H1 (cell line): ENCODE results near the gene PTK6. TPM values are rescaled to one million over a fixed set of nuclear protein-coding genes. Genes with fewer than 3 reads are reported as not detected.

Experiments
- ASH2L ChIP-seq: fragments of 200-600, 300-600 bp; sonication (generic); IDR thresholded peaks from one replicate; pipeline ENCODE4 v1.7.1; 2017; ENCODE audit warnings: low read length
- CEBPB ChIP-seq: IDR thresholded peaks from 2 replicates; pipeline ENCODE4 v1.6.1; 2012; ENCODE audit warnings: low read depth, low read length
- HDAC6 ChIP-seq: IDR thresholded peaks from one replicate; pipeline ENCODE4 v1.7.1; 2012; ENCODE audit warnings: low read depth, mild to moderate bottlenecking, inconsistent platforms, low read length, moderate library complexity
- JUND ChIP-seq: IDR thresholded peaks from 2 replicates; pipeline ENCODE4 v1.6.1; 2011; ENCODE audit warnings: mild to moderate bottlenecking, improper control_type of control experiment, low read length
- MAFK ChIP-seq: IDR thresholded peaks from 2 replicates; pipeline ENCODE4 v1.6.1; 2012; ENCODE audit warnings: low read depth, mild to moderate bottlenecking, improper control_type of control experiment, low read length
- SP1 ChIP-seq: IDR thresholded peaks from 2 replicates; pipeline ENCODE4 v1.6.1; 2011; ENCODE audit warnings: low read depth, low read length
- TAF1 ChIP-seq: IDR thresholded peaks from 2 replicates; pipeline ENCODE4 v1.6.1; 2011; ENCODE audit warnings: mild to moderate bottlenecking, low read depth, low read length
- TBP ChIP-seq: IDR thresholded peaks from 2 replicates; pipeline ENCODE4 v1.6.1; 2011; ENCODE audit warnings: low read depth, low read length, improper control_type of control experiment
- polyA plus RNA-seq, 7 experiments: library from polyadenylated mRNA; depleted of rRNA in 3 of 7; stranded (reverse) in 5 of 7; unstranded in 2 of 7; fragments of >200 nt in 5 of 7; fragments of 200-250 nt in 2 of 7; gene quantifications; 1 replicate in 5 of 7; 2 replicates in 1 of 7; 4 replicates in 1 of 7; pipeline versions ENCODE4 v1.2.1 to v1.2.3, GENCODE V29; 2011 to 2013; ENCODE audit warnings: missing spikeins in 2 of 7, mixed read lengths in 2 of 7
- total RNA-seq: library from RNA; stranded (reverse); fragmentation: NEBNext Ultra II Directional; extraction: Animal tissue kit (Norgen Biotek cat#: 25700); gene quantifications from 2 replicates; pipeline ENCODE4 v1.2.1, GENCODE V29; 2021
- TF ChIP-seq, protein P1 (sequence below): IDR thresholded peaks from 2 replicates; pipeline ENCODE4 v1.6.1; 2012; ENCODE audit warnings: inconsistent platforms
- TF ChIP-seq, protein P2 (sequence below): IDR thresholded peaks from 2 replicates; pipeline ENCODE4 v1.6.1; 2012; ENCODE audit warnings: low read length, inconsistent platforms

Gene PTK6
- total and polyA plus RNA-seq, 2 of the 8 experiments (the other 6 are each of a cell fraction or from before 2014, with no cell fraction given) = 0.12 to 0.19 TPM

DNA sequence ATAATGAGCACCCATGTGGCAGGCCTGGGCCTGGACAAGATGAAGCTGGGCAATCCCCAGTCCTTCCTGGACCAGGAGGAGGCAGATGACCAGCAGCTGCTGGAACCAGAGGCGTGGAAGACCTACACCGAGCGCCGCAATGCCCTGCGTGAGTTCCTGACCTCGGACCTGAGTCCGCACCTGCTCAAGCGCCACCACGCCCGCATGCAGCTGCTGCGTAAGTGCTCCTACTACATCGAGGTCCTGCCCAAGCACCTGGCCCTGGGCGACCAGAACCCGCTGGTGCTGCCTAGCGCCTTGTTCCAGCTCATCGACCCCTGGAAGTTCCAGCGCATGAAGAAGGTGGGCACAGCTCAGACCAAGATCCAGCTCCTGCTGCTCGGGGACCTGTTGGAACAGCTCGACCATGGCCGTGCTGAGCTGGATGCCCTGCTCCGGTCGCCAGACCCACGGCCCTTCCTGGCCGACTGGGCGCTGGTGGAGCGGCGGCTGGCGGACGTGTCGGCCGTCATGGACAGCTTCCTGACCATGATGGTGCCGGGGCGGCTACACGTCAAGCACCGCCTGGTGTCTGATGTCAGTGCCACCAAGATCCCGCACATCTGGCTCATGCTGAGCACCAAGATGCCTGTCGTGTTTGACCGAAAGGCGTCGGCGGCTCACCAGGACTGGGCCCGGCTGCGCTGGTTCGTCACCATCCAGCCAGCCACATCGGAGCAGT, 18.6 kb upstream of the PTK6 start (continued):
- no peak for TF ChIP-seq SP1
- TF ChIP-seq CEBPB = no peak
- TF ChIP-seq TBP = no peak
- no peak for TF ChIP-seq HDAC6
- no peak for TF ChIP-seq ASH2L
- no peak for TF ChIP-seq TAF1
- TF ChIP-seq, protein P1, sequence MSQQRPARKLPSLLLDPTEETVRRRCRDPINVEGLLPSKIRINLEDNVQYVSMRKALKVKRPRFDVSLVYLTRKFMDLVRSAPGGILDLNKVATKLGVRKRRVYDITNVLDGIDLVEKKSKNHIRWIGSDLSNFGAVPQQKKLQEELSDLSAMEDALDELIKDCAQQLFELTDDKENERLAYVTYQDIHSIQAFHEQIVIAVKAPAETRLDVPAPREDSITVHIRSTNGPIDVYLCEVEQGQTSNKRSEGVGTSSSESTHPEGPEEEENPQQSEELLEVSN = no peak
- TF ChIP-seq JUND = no peak
- no peak for TF ChIP-seq MAFK
- TF ChIP-seq, protein P2, sequence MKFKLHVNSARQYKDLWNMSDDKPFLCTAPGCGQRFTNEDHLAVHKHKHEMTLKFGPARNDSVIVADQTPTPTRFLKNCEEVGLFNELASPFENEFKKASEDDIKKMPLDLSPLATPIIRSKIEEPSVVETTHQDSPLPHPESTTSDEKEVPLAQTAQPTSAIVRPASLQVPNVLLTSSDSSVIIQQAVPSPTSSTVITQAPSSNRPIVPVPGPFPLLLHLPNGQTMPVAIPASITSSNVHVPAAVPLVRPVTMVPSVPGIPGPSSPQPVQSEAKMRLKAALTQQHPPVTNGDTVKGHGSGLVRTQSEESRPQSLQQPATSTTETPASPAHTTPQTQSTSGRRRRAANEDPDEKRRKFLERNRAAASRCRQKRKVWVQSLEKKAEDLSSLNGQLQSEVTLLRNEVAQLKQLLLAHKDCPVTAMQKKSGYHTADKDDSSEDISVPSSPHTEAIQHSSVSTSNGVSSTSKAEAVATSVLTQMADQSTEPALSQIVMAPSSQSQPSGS = no peak
- TF ChIP-seq, all 59 proteins: peak for 0
